Thoracic aorta (tissue), 2 donors: ENCODE measurements around the gene SELENOV. TPM values are rescaled to one million over a fixed set of nuclear protein-coding genes. Genes with fewer than 3 reads are reported as not detected.
"Not testable (repeated sequence)": the region's sequence is repeated elsewhere in the genome, so short reads cannot be mapped to it uniquely, and the experiment has no call there.

Experiments
- ATAC-seq: fragments of 150-250 bp; one replicate; pipeline ENCODE4 v1.8.0; 2017; ENCODE audit warnings: low read depth; ENCODE audit not compliant: insufficient number of reproducible peaks, low FRiP score
- DNase-seq: peaks from one replicate; pipeline ENCODE4 v3.0.0-alpha.2; 2020; ENCODE audit warnings: low spot score
- H3K27ac ChIP-seq, 2 donors: fragments of 200-600 bp; sonication (generic); 1 replicate in 1 of 2; 2 replicates in 1 of 2; pipeline ENCODE4 v1.5.1; 2016; ENCODE audit warnings: mild to moderate bottlenecking in 2 of 2, moderate library complexity in 2 of 2
- H3K27me3 ChIP-seq: fragments of 200-600 bp; sonication (generic); replicated peaks from 2 replicates; pipeline ENCODE4 v1.6.0; 2016; ENCODE audit warnings: mild to moderate bottlenecking; ENCODE audit not compliant: insufficient read depth
- H3K36me3 ChIP-seq: fragments of 200-600 bp; sonication (generic); one replicate; pipeline ENCODE4 v1.5.1; 2016
- H3K4me1 ChIP-seq, 2 donors: fragments of 200-600 bp; sonication (generic); 1 replicate in 1 of 2; 2 replicates in 1 of 2; pipeline versions ENCODE4 v1.5.1 to v1.6.0; 2016; ENCODE audit warnings: low read depth in 2 of 2, mild to moderate bottlenecking in 1 of 2; ENCODE audit not compliant: control insufficient read depth in 1 of 2
- H3K4me3 ChIP-seq: fragments of 200-600 bp; sonication (generic); 2 replicates; pipeline ENCODE4 v1.5.1; 2016; ENCODE audit warnings: mild to moderate bottlenecking
- H3K9me3 ChIP-seq: fragments of 200-600 bp; sonication (generic); 2 replicates; pipeline ENCODE4 v1.5.1; 2016
- total RNA-seq, 2 donors: library from RNA; depleted of rRNA; stranded (reverse); fragments of >200 nt; gene quantifications; one replicate each; pipeline versions ENCODE4 v1.1.0 to v1.2.3, GENCODE V29; 2016
- TF ChIP-seq, protein P1 (sequence below): fragments of 200-600 bp; sonication (generic); IDR thresholded peaks from one replicate; pipeline ENCODE4 v1.5.1; 2019; ENCODE audit warnings: antibody characterized with exemption

Gene SELENOV
- total RNA-seq, 2 donors from 2014 or later = not detected

DNA sequence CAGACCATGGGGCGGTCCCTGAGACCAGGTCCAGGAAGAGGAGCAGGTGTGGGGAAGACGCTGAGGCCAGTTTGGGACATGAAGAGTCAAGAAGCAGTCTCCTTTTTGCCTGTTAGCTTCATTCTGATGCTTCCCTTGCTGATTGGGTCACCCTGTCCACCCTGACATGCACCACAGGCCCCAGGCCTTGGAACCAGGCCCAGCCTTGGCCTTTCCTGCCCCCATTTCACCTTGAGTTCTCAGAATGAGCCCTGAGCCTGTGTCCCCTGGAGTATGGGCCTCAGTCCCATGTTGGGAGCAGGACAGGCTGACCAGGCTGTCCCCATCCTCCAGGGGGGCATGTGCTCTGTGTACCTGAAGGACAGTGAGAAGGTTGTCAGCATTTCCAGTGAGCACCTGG is 39.2 kb upstream of the SELENOV start:
- H3K4me3 ChIP-seq = no peak overlapping the region
- peaks cover 44% of the 10 kb centered on the region for H3K36me3 ChIP-seq
- TF ChIP-seq, protein P1, sequence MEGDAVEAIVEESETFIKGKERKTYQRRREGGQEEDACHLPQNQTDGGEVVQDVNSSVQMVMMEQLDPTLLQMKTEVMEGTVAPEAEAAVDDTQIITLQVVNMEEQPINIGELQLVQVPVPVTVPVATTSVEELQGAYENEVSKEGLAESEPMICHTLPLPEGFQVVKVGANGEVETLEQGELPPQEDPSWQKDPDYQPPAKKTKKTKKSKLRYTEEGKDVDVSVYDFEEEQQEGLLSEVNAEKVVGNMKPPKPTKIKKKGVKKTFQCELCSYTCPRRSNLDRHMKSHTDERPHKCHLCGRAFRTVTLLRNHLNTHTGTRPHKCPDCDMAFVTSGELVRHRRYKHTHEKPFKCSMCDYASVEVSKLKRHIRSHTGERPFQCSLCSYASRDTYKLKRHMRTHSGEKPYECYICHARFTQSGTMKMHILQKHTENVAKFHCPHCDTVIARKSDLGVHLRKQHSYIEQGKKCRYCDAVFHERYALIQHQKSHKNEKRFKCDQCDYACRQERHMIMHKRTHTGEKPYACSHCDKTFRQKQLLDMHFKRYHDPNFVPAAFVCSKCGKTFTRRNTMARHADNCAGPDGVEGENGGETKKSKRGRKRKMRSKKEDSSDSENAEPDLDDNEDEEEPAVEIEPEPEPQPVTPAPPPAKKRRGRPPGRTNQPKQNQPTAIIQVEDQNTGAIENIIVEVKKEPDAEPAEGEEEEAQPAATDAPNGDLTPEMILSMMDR = no peak
- H3K27ac ChIP-seq = no peak overlapping the region
- H3K27me3 ChIP-seq = no peaks in the 10 kb centered on the region
- H3K9me3 ChIP-seq = no peaks in the 10 kb centered on the region
- peaks cover 2 to 8% of the 10 kb centered on the region in 2 donors for H3K4me1 ChIP-seq
- ATAC-seq (no peak), DNase-seq (no peak)

DNA sequence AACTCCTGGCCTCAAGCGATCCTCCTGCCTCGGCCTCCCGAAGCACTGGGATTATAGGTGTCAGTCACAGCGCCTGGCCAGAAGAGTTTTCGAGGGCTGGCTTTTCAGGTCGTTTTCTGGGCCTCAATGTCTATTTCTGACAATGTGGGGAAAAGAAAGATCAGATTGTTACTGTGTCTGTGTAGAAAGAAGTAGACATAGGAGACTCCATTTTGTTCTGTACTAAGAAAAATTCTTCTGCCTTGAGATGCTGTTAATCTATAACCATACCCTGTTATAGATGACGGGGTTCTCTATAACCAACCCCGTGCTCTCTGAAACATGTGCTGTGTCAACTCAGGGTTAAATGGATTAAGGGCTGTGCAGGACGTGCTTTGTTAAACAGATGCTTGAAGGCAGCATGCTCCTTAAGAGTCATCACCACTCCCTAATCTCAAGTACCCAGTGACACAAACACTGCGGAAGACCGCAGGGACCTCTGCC is 35.6 kb upstream of the SELENOV start:
- not testable (repeated sequence) for DNase-seq, H3K27me3 ChIP-seq, ATAC-seq, H3K27ac ChIP-seq, H3K4me3 ChIP-seq, H3K9me3 ChIP-seq
- H3K4me1 ChIP-seq = peaks cover 11 to 21% of the 10 kb centered on the region in 2 donors
- H3K36me3 ChIP-seq = peaks cover 14% of the 10 kb centered on the region

DNA sequence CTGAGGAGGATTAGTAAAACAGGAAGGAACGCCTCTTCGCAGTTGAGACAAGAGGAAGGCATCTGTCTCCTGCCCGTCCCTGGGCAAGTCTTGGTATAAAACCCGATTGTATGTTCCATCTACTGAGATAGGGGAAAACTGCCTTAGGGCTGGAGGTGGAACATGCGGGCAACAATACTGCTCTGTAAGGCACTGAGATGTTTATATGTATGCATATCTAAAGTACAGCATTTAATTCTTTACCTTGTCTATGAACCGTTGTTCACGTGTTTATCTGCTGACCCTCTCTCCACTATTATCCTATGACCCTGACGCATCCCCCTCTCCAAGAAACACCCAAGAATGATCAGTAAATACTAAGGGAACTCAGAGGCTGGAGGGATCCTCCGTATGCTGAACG is 35.0 kb upstream of the SELENOV start:
- ATAC-seq = no peak
- peaks cover 11 to 21% of the 10 kb centered on the region in 2 donors for H3K4me1 ChIP-seq
- H3K27me3 ChIP-seq = no peaks in the 10 kb centered on the region
- no peak for DNase-seq
- peaks cover 9% of the 10 kb centered on the region for H3K36me3 ChIP-seq
- peak overlapping the region; percentile 87 for H3K4me3 ChIP-seq
- H3K27ac ChIP-seq = peak overlapping the region; percentile 36 to 57
- H3K9me3 ChIP-seq = no peaks in the 10 kb centered on the region
- TF ChIP-seq, protein P1 = no peak

DNA sequence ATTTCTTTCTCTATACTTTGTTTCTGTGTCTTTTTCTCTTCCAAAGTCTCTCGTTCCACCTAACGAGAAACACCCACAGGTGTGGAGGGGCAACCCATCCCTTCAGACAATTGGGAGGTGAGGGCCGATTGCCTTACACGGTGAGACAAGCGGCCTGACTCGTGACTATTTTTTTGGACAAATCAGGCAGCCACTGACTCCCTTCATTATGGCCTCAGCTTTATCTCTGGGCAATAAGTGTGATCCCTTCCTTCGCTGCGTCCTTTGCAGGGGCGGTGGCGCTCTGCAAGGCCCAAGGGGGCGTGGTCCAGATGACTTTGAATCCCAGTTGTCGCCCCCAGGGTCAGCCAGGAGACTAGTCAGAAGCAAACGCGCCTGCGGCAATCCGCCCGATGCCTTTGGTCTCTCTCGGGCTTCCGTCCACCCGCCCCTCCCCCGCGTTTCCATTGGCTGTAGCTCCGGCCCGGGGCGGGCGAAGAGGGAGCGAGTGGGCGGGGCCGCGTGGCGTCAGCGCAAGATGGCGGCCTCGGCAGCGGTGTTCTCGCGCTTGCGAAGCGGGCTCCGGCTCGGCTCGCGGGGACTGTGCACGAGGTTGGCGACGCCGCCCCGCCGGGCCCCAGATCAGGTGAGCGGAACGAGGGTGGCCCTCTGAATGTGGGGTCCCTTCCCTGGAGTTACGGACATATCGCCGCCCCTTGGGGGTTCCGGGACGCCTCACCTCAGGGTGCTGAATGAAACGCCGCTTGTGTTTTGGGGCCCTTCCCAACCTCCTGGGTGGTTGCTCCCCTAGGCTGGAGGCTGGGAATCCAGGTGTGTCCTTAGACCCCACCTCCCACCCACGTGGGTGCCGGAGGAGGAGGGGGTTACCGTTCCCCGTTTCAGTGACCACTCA is 34.4 kb upstream of the SELENOV start, which contains the start of gene TIMM50:
Gene TIMM50 (plus strand): TSS at position 502 of the 892 bp plus-strand sequence. CDS start 16 bp downstream, at position 518.
- no peaks in the 10 kb centered on the region for H3K27me3 ChIP-seq
- peak; percentile 93 for DNase-seq
- peak; percentile 62 for ATAC-seq
- TF ChIP-seq, protein P1 = no peak
- peak within 1 kb of the TSS; percentile 87 for H3K4me3 ChIP-seq
- no peaks in the 10 kb centered on the region for H3K9me3 ChIP-seq
- peak within 1 kb of the TSS; percentile 57 to 72 for H3K27ac ChIP-seq
- H3K4me1 ChIP-seq = peaks cover 11 to 21% of the 10 kb centered on the region in 2 donors
- peaks cover 9% of the 10 kb centered on the region for H3K36me3 ChIP-seq

DNA sequence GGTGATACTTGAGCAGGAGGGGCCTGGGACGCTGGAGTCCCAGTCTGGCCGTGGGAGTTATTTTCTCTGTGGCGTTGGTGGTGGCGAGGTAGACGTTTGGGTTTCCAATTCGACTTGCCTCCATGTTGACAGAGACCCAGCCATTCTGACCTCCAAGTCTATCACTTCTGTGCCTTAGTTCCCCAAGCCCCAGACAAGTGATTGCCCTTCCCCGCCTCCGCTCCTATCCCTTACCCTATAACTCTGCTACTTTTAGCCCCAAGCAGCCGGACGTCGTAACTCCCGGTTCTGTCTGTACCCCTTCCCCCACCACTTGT is 33.8 kb upstream of the SELENOV start:
- H3K4me3 ChIP-seq = peak overlapping the region; percentile 87
- peaks cover 11 to 21% of the 10 kb centered on the region in 2 donors for H3K4me1 ChIP-seq
- no peaks in the 10 kb centered on the region for H3K27me3 ChIP-seq
- no peak for ATAC-seq
- H3K9me3 ChIP-seq = no peaks in the 10 kb centered on the region
- TF ChIP-seq, protein P1 = no peak
- no peak for DNase-seq
- H3K27ac ChIP-seq = peak overlapping the region; percentile 57 to 72
- peaks cover 9% of the 10 kb centered on the region for H3K36me3 ChIP-seq
